AG20443 (cell line): ENCODE results near the gene RCBTB1.
"Not testable (repeated sequence)": the region's sequence is repeated elsewhere in the genome, so short reads cannot be mapped to it uniquely, and the experiment has no call there.

Experiments used
- DNase-seq: peaks from one replicate; pipeline ENCODE4 v3.0.0; 2012; ENCODE audit warnings: low spot score, mixed read lengths

Gene RCBTB1

GRCh38 chr13:49604570-49604969 is 19.2 kb upstream of the RCBTB1 start:
- no peak for DNase-seq

GRCh38 chr13:49602615-49603014 is 17.3 kb upstream of the RCBTB1 start:
- DNase-seq: not testable (repeated sequence)

- no peak for DNase-seq
Measured at GRCh38 chr13:49602005-49602404, 16.6 kb upstream of the RCBTB1 start.

- DNase-seq: no peak
Measured at GRCh38 chr13:49597043-49597641, 11.8 kb upstream of the RCBTB1 start.

- DNase-seq: no peak
Measured at GRCh38 chr13:49596221-49596620, 10.9 kb upstream of the RCBTB1 start.

- no peak for DNase-seq
Measured at GRCh38 chr13:49594576-49594975, 9.2 kb upstream of the RCBTB1 start.

GRCh38 chr13:49593876-49594275 is 8.5 kb upstream of the RCBTB1 start:
- DNase-seq: not testable (repeated sequence)

GRCh38 chr13:49590714-49591113 is 5.4 kb upstream of the RCBTB1 start:
- not testable (repeated sequence) for DNase-seq

GRCh38 chr13:49587311-49587847 is 2.0 kb upstream of the RCBTB1 start:
- DNase-seq: no peak

GRCh38 chr13:49586717-49587116 is 1.4 kb upstream of the RCBTB1 start:
- DNase-seq: no peak

GRCh38 chr13:49584771-49585182 is 581 bp downstream of the RCBTB1 start:
- DNase-seq: peak; percentile 14

GRCh38 chr13:49580980-49581680 is 4.2 kb downstream of the RCBTB1 start:
- no peak for DNase-seq

- DNase-seq: no peak
Measured at GRCh38 chr13:49579501-49579900, 5.9 kb downstream of the RCBTB1 start.

GRCh38 chr13:49571299-49572240 is 13.8 kb downstream of the RCBTB1 start:
- DNase-seq: no peak

- no peak for DNase-seq
Measured at GRCh38 chr13:49569993-49570689, 15.2 kb downstream of the RCBTB1 start.

GRCh38 chr13:49567491-49567890 is 17.9 kb downstream of the RCBTB1 start:
- DNase-seq: no peak

- no peak for DNase-seq
Measured at GRCh38 chr13:49566461-49566860, 18.9 kb downstream of the RCBTB1 start.

- DNase-seq: not testable (repeated sequence)
Measured at GRCh38 chr13:49565461-49565860, 19.9 kb downstream of the RCBTB1 start.

- peak; percentile 53 for DNase-seq
Measured at GRCh38 chr13:49563516-49563915, 21.8 kb downstream of the RCBTB1 start.

GRCh38 chr13:49561062-49561410 is 24.3 kb downstream of the RCBTB1 start:
- no peak for DNase-seq

GRCh38 chr13:49560270-49561061 is 24.9 kb downstream of the RCBTB1 start:
- no peak for DNase-seq
